HepG2 (cell line): ENCODE data around the gene FAM184B. TPM values are rescaled to one million over a fixed set of nuclear protein-coding genes. Genes with fewer than 3 reads are reported as not detected.
A peak's percentile ranks its signal among the peaks of the same experiment; 100 is the strongest.

Experiments
- ATAC-seq: fragments of 200-7000 bp; cut with Tn5 transposase; 3 replicates; pipeline ENCODE4 v1.9.1; 2020; ENCODE audit warnings: mild to moderate bottlenecking, moderate library complexity
- BruUV-seq: library from RNA; stranded (reverse); fragments of 400-500 nt; replicated peaks from 2 replicates; lab custom pipeline; 2021; lab: Mats Ljungman, UMichigan
- CTCF ChIA-PET: fragments of 300-600 bp; formaldehyde crosslinking; extraction: SDS; loops from one replicate; lab custom pipeline; 2021; ENCODE audit warnings: low total read pairs, inconsistent platforms, low intra/inter-chr PET ratio; lab: Yijun Ruan, JAX
- POLR2A ChIA-PET: fragments of 350-600 bp; sonication (Branson Sonifier 250); formaldehyde crosslinking; loops from one replicate; lab custom pipeline; 2020; ENCODE audit warnings: antibody characterized with exemption, inconsistent platforms; lab: Yijun Ruan, JAX
- DNase-seq: peaks from one replicate; pipeline ENCODE4 v3.0.0-alpha.2; 2015; ENCODE audit warnings: low spot score
- FAIRE-seq: peaks from 3 replicates; lab custom pipeline; 2011; peaks lifted over from hg19 to GRCh38; lab: Jason Lieb, UNC
- H2AFZ ChIP-seq: one replicate; pipeline ENCODE4 v1.6.1; 2011; ENCODE audit warnings: low read length, inconsistent platforms
- H3K27ac ChIP-seq: fragments of 300-600 bp; 3 replicates; pipeline ENCODE4 v1.8.0; 2011; ENCODE audit warnings: mixed run types, mild to moderate bottlenecking, mixed read lengths, low read length, inconsistent platforms; ENCODE audit not compliant: insufficient read depth; ENCODE audit errors: extremely low read length
- H3K27me3 ChIP-seq, 2 experiments: fragments of 200-600 bp in 1 of 2; 2 replicates in 1 of 2; 3 replicates in 1 of 2; pipeline versions ENCODE4 v1.6.0 to v1.8.0; 2011; ENCODE audit warnings: low read length in 2 of 2, mild to moderate bottlenecking in 2 of 2, moderate library complexity in 2 of 2, inconsistent platforms in 1 of 2; ENCODE audit not compliant: insufficient read depth in 2 of 2, control insufficient read depth in 1 of 2
- H3K36me3 ChIP-seq, 2 experiments: fragments of 200-600 bp in 1 of 2; replicated peaks in 1 of 2; 2 replicates in 1 of 2; 3 replicates in 1 of 2; pipeline versions ENCODE4 v1.5.1 to v1.8.0; 2011; ENCODE audit warnings: low read length in 2 of 2, inconsistent platforms in 1 of 2; ENCODE audit not compliant: insufficient read depth in 2 of 2, control insufficient read depth in 1 of 2
- H3K4me1 ChIP-seq: 2 replicates; pipeline ENCODE4 v1.5.1; 2012; ENCODE audit warnings: low read length, inconsistent platforms; ENCODE audit not compliant: insufficient read depth
- H3K4me2 ChIP-seq: 2 replicates; pipeline ENCODE4 v1.6.0; 2011; ENCODE audit warnings: low read depth, low read length, inconsistent platforms
- H3K4me3 ChIP-seq, 3 experiments: fragments of 200-600 bp in 1 of 3; sonication (generic), shearing (Covaris generic) in 1 of 3; replicated peaks in 1 of 3; 2 replicates each; pipeline ENCODE4 v1.5.1; 2011 to 2016; ENCODE audit warnings: low read length in 3 of 3, inconsistent platforms in 2 of 3, low read depth in 2 of 3, mild to moderate bottlenecking in 2 of 3, control low read depth in 1 of 3, mixed read lengths in 1 of 3; ENCODE audit not compliant: insufficient read depth in 1 of 3
- H3K79me2 ChIP-seq: one replicate; pipeline ENCODE4 v1.6.1; 2011; ENCODE audit warnings: low read length, inconsistent platforms; ENCODE audit not compliant: insufficient read depth
- H3K9ac ChIP-seq: 2 replicates; pipeline ENCODE4 v1.6.0; 2011; ENCODE audit warnings: mild to moderate bottlenecking, low read depth, low read length, inconsistent platforms; ENCODE audit not compliant: insufficient read depth
- H3K9me3 ChIP-seq: 2 replicates; pipeline ENCODE4 v1.5.1; 2012; ENCODE audit warnings: mild to moderate bottlenecking, low read length
- H4K20me1 ChIP-seq: 2 replicates; pipeline ENCODE4 v1.6.0; 2011; ENCODE audit warnings: inconsistent platforms, mild to moderate bottlenecking, low read length, moderate library complexity; ENCODE audit not compliant: insufficient read depth
- GATAD1 ChIP-seq: IDR thresholded peaks from 2 replicates; pipeline ENCODE4 v1.6.1; 2016; ENCODE audit warnings: missing genetic modification reagents, missing compliant biosample characterization
- PCBP1 ChIP-seq: fragments of 200-400 bp; formaldehyde crosslinking; IDR thresholded peaks from 2 replicates; pipeline ENCODE4 v1.6.1; 2017; ENCODE audit warnings: mild to moderate bottlenecking, low read depth, low read length, borderline replicate concordance
- PCBP2 ChIP-seq: fragments of 200-400 bp; formaldehyde crosslinking; optimal IDR thresholded peaks from 2 replicates; pipeline ENCODE3; 2018; ENCODE audit warnings: low read length, low read depth; ENCODE audit not compliant: poor library complexity, severe bottlenecking
- ZNF331 ChIP-seq: sonication (generic); formaldehyde crosslinking; IDR thresholded peaks from 2 replicates; pipeline ENCODE4 v1.4.0; 2020; ENCODE audit warnings: missing genetic modification reagents
- ZNF362 ChIP-seq: sonication (generic); formaldehyde crosslinking; IDR thresholded peaks from 2 replicates; pipeline ENCODE4 v1.4.0; 2020; ENCODE audit warnings: missing genetic modification reagents, mild to moderate bottlenecking, borderline replicate concordance
- ZSCAN21 ChIP-seq: sonication (generic); formaldehyde crosslinking; IDR thresholded peaks from 2 replicates; pipeline ENCODE4 v1.8.0; 2022; ENCODE audit warnings: mild to moderate bottlenecking, missing genetic modification reagents, moderate library complexity, borderline replicate concordance
- WGBS: methylation state at CpG from one replicate; pipeline ENCODE4 v1.1.6; 2017; ENCODE audit warnings: low lambda C conversion rate; 5-methylcytosine and 5-hydroxymethylcytosine counted together
- in situ Hi-C: cut with HindIII; loops from 2 replicates; pipeline ENCODE4 v1.10.0; 2017; ENCODE audit warnings: low pct_unique_long_range_greater_than_20kb; ENCODE audit not compliant: extremely low pct_ligation_motif_present
- intact Hi-C: fragments of 100-400 bp; cut with micrococcal nuclease; formaldehyde crosslinking; loops from one replicate; pipeline ENCODE4 v1.10.0; 2022; ENCODE audit not compliant: unreplicated experiment
- polyA plus RNA-seq, 8 experiments: library from polyadenylated mRNA; depleted of rRNA in 3 of 8; stranded (reverse) in 7 of 8; unstranded in 1 of 8; fragments of >200 nt; fragmentation: Illumina TruSeq in 4 of 8; extraction: Trizol in 4 of 8; gene quantifications; 2 replicates each; pipeline versions ENCODE4 v1.2.1 to v1.2.3, GENCODE V29; 2011 to 2016; ENCODE audit warnings: low read depth in 4 of 8, missing spikeins in 1 of 8, mixed read lengths in 1 of 8; ENCODE audit not compliant: insufficient read depth in 1 of 8
- total RNA-seq, 5 experiments: library from RNA; depleted of rRNA; stranded (reverse); fragments of >200 nt; fragmentation: Illumina TruSeq; extraction: Trizol; gene quantifications; 2 replicates each; pipeline ENCODE4 v1.2.3, GENCODE V29; 2016; ENCODE audit warnings: low read depth in 1 of 5

The FAM184B gene
- total and polyA plus RNA-seq, 2 of the 13 experiments (the other 11 are each of a cell fraction or from before 2014, with no cell fraction given), result not detected

GRCh38 chr4:17667253-17667652 lies 114.2 kb downstream of the FAM184B start:
- no TSS peak for BruUV-seq
- H3K79me2 ChIP-seq, result no peaks in the 10 kb centered on the region
- FAIRE-seq (no peak), ATAC-seq (peak; percentile 37), DNase-seq (no peak)
- no peak for TF ChIP-seq ZSCAN21 (CRISPR knock-in tag)
- no peaks in the 10 kb centered on the region; a peak in 1 of 5 replicates for H3K27me3 ChIP-seq
- H3K36me3 ChIP-seq, result no peaks in the 10 kb centered on the region
- peaks cover 17% of the 10 kb centered on the region for H3K4me1 ChIP-seq
- no peaks in the 10 kb centered on the region for H3K9me3 ChIP-seq
- no peaks in the 10 kb centered on the region for H4K20me1 ChIP-seq
- WGBS, result 4% methylated on average over 3 of the region's 3 CpGs
- ChIA-PET POLR2A (no interaction called here), CTCF (no interaction called here)
- H3K27ac ChIP-seq, result no peak overlapping the region
- no peak overlapping the region for H3K4me2 ChIP-seq
- intact Hi-C loops (no loop called here), in situ Hi-C loops (no loop called here)
- H2AFZ ChIP-seq, result no peak overlapping the region
- H3K4me3 ChIP-seq, result no peak overlapping the region
- no peak overlapping the region for H3K9ac ChIP-seq

- no peaks in the 10 kb centered on the region; a peak in 1 of 5 replicates for H3K27me3 ChIP-seq
- H3K36me3 ChIP-seq, result no peaks in the 10 kb centered on the region
- no peaks in the 10 kb centered on the region for H4K20me1 ChIP-seq
- ChIA-PET CTCF (no interaction called here), POLR2A (interaction anchor here (0.7 kb wide), 1 partner anchor 894 kb away, joined by 3 read pairs; no protein-coding TSS in a partner anchor)
- FAIRE-seq (no peak), DNase-seq (no peak), ATAC-seq (peak; percentile 75)
- H3K4me3 ChIP-seq, result no peak overlapping the region
- H3K79me2 ChIP-seq, result no peaks in the 10 kb centered on the region
- TF ChIP-seq ZNF362 (CRISPR knock-in tag), result no peak
- TF ChIP-seq PCBP1, result no peak
- TF ChIP-seq PCBP2, result no peak
- TF ChIP-seq GATAD1, result no peak
- TF ChIP-seq ZNF331 (CRISPR knock-in tag), result peak; percentile 49; the same call in 1 of the 2 replicates
- in situ Hi-C loops (no loop called here), intact Hi-C loops (no loop called here)
- H2AFZ ChIP-seq, result no peak overlapping the region
- peaks cover 17% of the 10 kb centered on the region for H3K4me1 ChIP-seq
- H3K4me2 ChIP-seq, result peak overlapping the region; percentile 23; the same call in 1 of the 2 replicates
- no peak overlapping the region for H3K9ac ChIP-seq
- BruUV-seq, result no TSS peak
- H3K9me3 ChIP-seq, result no peaks in the 10 kb centered on the region
- no peak overlapping the region for H3K27ac ChIP-seq
- WGBS, result 0% methylated on average over 3 of the region's 3 CpGs
Measured at GRCh38 chr4:17665852-17666251, 115.6 kb downstream of the FAM184B start.
